Raji (cell line): ENCODE measurements around the gene ARNT2.

Source experiments
- POLR2A ChIP-seq: IDR thresholded peaks from 2 replicates; pipeline ENCODE4 v1.6.1; 2011; ENCODE audit warnings: low read depth, low read length, control low read depth; ENCODE audit not compliant: insufficient read depth

ARNT2 gene

GRCh38 chr15:80601256-80601655 is 197.1 kb downstream of the ARNT2 start:
- TF ChIP-seq POLR2A = no peak

GRCh38 chr15:80604583-80605575 is 200.7 kb downstream of the ARNT2 start:
- TF ChIP-seq POLR2A = no peak

- no peak for TF ChIP-seq POLR2A
Measured at GRCh38 chr15:80605591-80606150, 201.5 kb downstream of the ARNT2 start.

GRCh38 chr15:80606511-80607071 is 202.4 kb downstream of the ARNT2 start:
- TF ChIP-seq POLR2A = no peak

GRCh38 chr15:80607287-80607980 is 203.3 kb downstream of the ARNT2 start:
- TF ChIP-seq POLR2A = no peak

GRCh38 chr15:80608688-80609087 is 204.5 kb downstream of the ARNT2 start:
- no peak for TF ChIP-seq POLR2A

GRCh38 chr15:80609091-80609490 is 204.9 kb downstream of the ARNT2 start:
- TF ChIP-seq POLR2A = no peak

GRCh38 chr15:80609512-80609946 is 205.3 kb downstream of the ARNT2 start:
- TF ChIP-seq POLR2A = no peak

- TF ChIP-seq POLR2A = no peak
Measured at GRCh38 chr15:80611543-80612080, 207.4 kb downstream of the ARNT2 start.

GRCh38 chr15:80612118-80612823 is 208.1 kb downstream of the ARNT2 start:
- no peak for TF ChIP-seq POLR2A

GRCh38 chr15:80613762-80614365 is 209.7 kb downstream of the ARNT2 start:
- TF ChIP-seq POLR2A = no peak

- no peak for TF ChIP-seq POLR2A
Measured at GRCh38 chr15:80614711-80615360, 210.7 kb downstream of the ARNT2 start.

GRCh38 chr15:80615361-80615736 is 211.2 kb downstream of the ARNT2 start:
- no peak for TF ChIP-seq POLR2A

- no peak for TF ChIP-seq POLR2A
Measured at GRCh38 chr15:80615783-80616391, 211.7 kb downstream of the ARNT2 start.
